GM12892 (cell line): ENCODE results near the gene KHDRBS2.

ENCODE experiments used
- POLR2A ChIP-seq: IDR thresholded peaks from 2 replicates; pipeline ENCODE4 v1.6.1; 2011; ENCODE audit warnings: low read depth, low read length, control low read depth
- POLR2AphosphoS5 ChIP-seq: IDR thresholded peaks from 2 replicates; pipeline ENCODE4 v1.6.1; 2011; ENCODE audit warnings: low read depth, low read length, control low read depth

- TF ChIP-seq POLR2AphosphoS5 (no peak), POLR2A (no peak)
Observed at GRCh38 chr6:61787998-61788397, 498.0 kb downstream of the KHDRBS2 start.
